ENCODE results near the gene C18orf54. TPM values are rescaled to one million over a fixed set of nuclear protein-coding genes. Genes with fewer than 3 reads are reported as not detected.
"Not testable (repeated sequence)": the region's sequence is repeated elsewhere in the genome, so short reads cannot be mapped to it uniquely, and the experiment has no call there.

Gene C18orf54
- 2.8 TPM in 2 replicates for total RNA-seq (2012; rRNA removed)

GRCh38 chr18:54357660-54358494, at the start of gene C18orf54, which contains the start of gene STARD6:
TSS of gene C18orf54 (plus strand) at chr18:54357906. CDS start at chr18:54360573, 2,667 bp downstream.
TSS of gene STARD6 (minus strand) at chr18:54357858. CDS start at chr18:54354573, 3,285 bp downstream.
- Histone ChIP-seq H3K27me3 (ENCODE audit: control insufficient read depth, insufficient read depth, low read length) (no peaks in the 10 kb centered on the region), H3K36me3 (ENCODE audit: insufficient read depth, low read length) (peaks cover 10% of the 10 kb centered on the region), H3K4me2 (ENCODE audit: low read length) (peak within 1 kb of the TSS; percentile 85), H3K4me3 (ENCODE audit: low read length) (peak within 1 kb of the TSS; percentile 86), H3K4me1 (ENCODE audit: control insufficient read depth, insufficient read depth, low read length) (peaks cover 18% of the 10 kb centered on the region), H3K9ac (ENCODE audit: low read depth, low read length) (peak within 1 kb of the TSS; percentile 86), H3K9me3 (replicated peaks; ENCODE audit: low read length) (no peaks in the 10 kb centered on the region)

- H3K9ac ChIP-seq (ENCODE audit: low read depth, low read length); H3K4me1 ChIP-seq (ENCODE audit: control insufficient read depth, insufficient read depth, low read length); H3K36me3 ChIP-seq (ENCODE audit: insufficient read depth, low read length); H3K4me3 ChIP-seq (ENCODE audit: low read length); H3K4me2 ChIP-seq (ENCODE audit: low read length); H3K9me3 ChIP-seq (replicated peaks; ENCODE audit: low read length); H3K27me3 ChIP-seq (ENCODE audit: control insufficient read depth, insufficient read depth, low read length): not testable (repeated sequence)
Measured at GRCh38 chr18:54309564-54309963, 48.1 kb upstream of the C18orf54 start.

GRCh38 chr18:54316071-54316820, 41.5 kb upstream of the C18orf54 start:
- H3K27me3 ChIP-seq (ENCODE audit: control insufficient read depth, insufficient read depth, low read length): no peaks in the 10 kb centered on the region
- no peak overlapping the region for H3K4me2 ChIP-seq (ENCODE audit: low read length)
- no peak overlapping the region for H3K4me3 ChIP-seq (ENCODE audit: low read length)
- no peaks in the 10 kb centered on the region for H3K9me3 ChIP-seq (replicated peaks; ENCODE audit: low read length)
- H3K4me1 ChIP-seq (ENCODE audit: control insufficient read depth, insufficient read depth, low read length): no peaks in the 10 kb centered on the region
- no peak overlapping the region for H3K9ac ChIP-seq (ENCODE audit: low read depth, low read length)
- H3K36me3 ChIP-seq (ENCODE audit: insufficient read depth, low read length): no peaks in the 10 kb centered on the region

GRCh38 chr18:54323561-54323960, 34.1 kb upstream of the C18orf54 start:
- Histone ChIP-seq H3K4me3 (ENCODE audit: low read length) (no peak overlapping the region), H3K4me1 (ENCODE audit: control insufficient read depth, insufficient read depth, low read length) (no peaks in the 10 kb centered on the region), H3K9me3 (replicated peaks; ENCODE audit: low read length) (no peaks in the 10 kb centered on the region), H3K4me2 (ENCODE audit: low read length) (no peak overlapping the region), H3K9ac (ENCODE audit: low read depth, low read length) (no peak overlapping the region), H3K27me3 (ENCODE audit: control insufficient read depth, insufficient read depth, low read length) (no peaks in the 10 kb centered on the region), H3K36me3 (ENCODE audit: insufficient read depth, low read length) (no peaks in the 10 kb centered on the region)

GRCh38 chr18:54323970-54324369, 33.7 kb upstream of the C18orf54 start:
- no peaks in the 10 kb centered on the region for H3K9me3 ChIP-seq (replicated peaks; ENCODE audit: low read length)
- H3K36me3 ChIP-seq (ENCODE audit: insufficient read depth, low read length): no peaks in the 10 kb centered on the region
- H3K27me3 ChIP-seq (ENCODE audit: control insufficient read depth, insufficient read depth, low read length): no peaks in the 10 kb centered on the region
- no peak overlapping the region for H3K4me3 ChIP-seq (ENCODE audit: low read length)
- no peak overlapping the region for H3K9ac ChIP-seq (ENCODE audit: low read depth, low read length)
- no peak overlapping the region for H3K4me2 ChIP-seq (ENCODE audit: low read length)
- no peaks in the 10 kb centered on the region for H3K4me1 ChIP-seq (ENCODE audit: control insufficient read depth, insufficient read depth, low read length)

- Histone ChIP-seq H3K36me3 (ENCODE audit: insufficient read depth, low read length) (no peaks in the 10 kb centered on the region), H3K4me1 (ENCODE audit: control insufficient read depth, insufficient read depth, low read length) (no peaks in the 10 kb centered on the region), H3K4me3 (ENCODE audit: low read length) (no peak overlapping the region)
Measured at GRCh38 chr18:54327818-54328217, 29.9 kb upstream of the C18orf54 start.

GRCh38 chr18:54329787-54330186, 27.9 kb upstream of the C18orf54 start:
- H3K9me3 ChIP-seq (replicated peaks; ENCODE audit: low read length): no peaks in the 10 kb centered on the region
- no peaks in the 10 kb centered on the region for H3K36me3 ChIP-seq (ENCODE audit: insufficient read depth, low read length)
- no peaks in the 10 kb centered on the region for H3K4me1 ChIP-seq (ENCODE audit: control insufficient read depth, insufficient read depth, low read length)
- H3K9ac ChIP-seq (ENCODE audit: low read depth, low read length): no peak overlapping the region
- no peak overlapping the region for H3K4me3 ChIP-seq (ENCODE audit: low read length)
- H3K27me3 ChIP-seq (ENCODE audit: control insufficient read depth, insufficient read depth, low read length): no peaks in the 10 kb centered on the region
- no peak overlapping the region for H3K4me2 ChIP-seq (ENCODE audit: low read length)

More at GRCh38 chr18:54327818-54328217, 29.9 kb upstream of the C18orf54 start:
- H3K27me3 ChIP-seq (ENCODE audit: control insufficient read depth, insufficient read depth, low read length): no peaks in the 10 kb centered on the region
- H3K4me2 ChIP-seq (ENCODE audit: low read length): no peak overlapping the region
- H3K9me3 ChIP-seq (replicated peaks; ENCODE audit: low read length): no peaks in the 10 kb centered on the region
- no peak overlapping the region for H3K9ac ChIP-seq (ENCODE audit: low read depth, low read length)

GRCh38 chr18:54330768-54331548, 26.7 kb upstream of the C18orf54 start:
- H3K27me3 ChIP-seq (ENCODE audit: control insufficient read depth, insufficient read depth, low read length): no peaks in the 10 kb centered on the region
- H3K9me3 ChIP-seq (replicated peaks; ENCODE audit: low read length): no peaks in the 10 kb centered on the region
- no peak overlapping the region for H3K4me3 ChIP-seq (ENCODE audit: low read length)
- H3K4me1 ChIP-seq (ENCODE audit: control insufficient read depth, insufficient read depth, low read length): no peaks in the 10 kb centered on the region
- H3K36me3 ChIP-seq (ENCODE audit: insufficient read depth, low read length): no peaks in the 10 kb centered on the region
- H3K4me2 ChIP-seq (ENCODE audit: low read length): no peak overlapping the region
- H3K9ac ChIP-seq (ENCODE audit: low read depth, low read length): no peak overlapping the region

GRCh38 chr18:54335638-54336173, 22.0 kb upstream of the C18orf54 start:
- no peaks in the 10 kb centered on the region for H3K4me1 ChIP-seq (ENCODE audit: control insufficient read depth, insufficient read depth, low read length)
- no peak overlapping the region for H3K9ac ChIP-seq (ENCODE audit: low read depth, low read length)
- H3K9me3 ChIP-seq (replicated peaks; ENCODE audit: low read length): no peaks in the 10 kb centered on the region
- H3K36me3 ChIP-seq (ENCODE audit: insufficient read depth, low read length): no peaks in the 10 kb centered on the region
- no peak overlapping the region for H3K4me2 ChIP-seq (ENCODE audit: low read length)
- H3K4me3 ChIP-seq (ENCODE audit: low read length): no peak overlapping the region
- peaks cover 3% of the 10 kb centered on the region for H3K27me3 ChIP-seq (ENCODE audit: control insufficient read depth, insufficient read depth, low read length)

GRCh38 chr18:54338230-54338629, 19.5 kb upstream of the C18orf54 start:
- Histone ChIP-seq H3K27me3 (ENCODE audit: control insufficient read depth, insufficient read depth, low read length) (peaks cover 3% of the 10 kb centered on the region), H3K36me3 (ENCODE audit: insufficient read depth, low read length) (no peaks in the 10 kb centered on the region), H3K4me2 (ENCODE audit: low read length) (no peak overlapping the region), H3K9me3 (replicated peaks; ENCODE audit: low read length) (no peaks in the 10 kb centered on the region), H3K9ac (ENCODE audit: low read depth, low read length) (no peak overlapping the region), H3K4me1 (ENCODE audit: control insufficient read depth, insufficient read depth, low read length) (no peaks in the 10 kb centered on the region), H3K4me3 (ENCODE audit: low read length) (no peak overlapping the region)

GRCh38 chr18:54351186-54351585, 6.5 kb upstream of the C18orf54 start:
- H3K4me1 ChIP-seq (ENCODE audit: control insufficient read depth, insufficient read depth, low read length): no peaks in the 10 kb centered on the region
- no peaks in the 10 kb centered on the region for H3K27me3 ChIP-seq (ENCODE audit: control insufficient read depth, insufficient read depth, low read length)
- no peak overlapping the region for H3K4me2 ChIP-seq (ENCODE audit: low read length)
- no peaks in the 10 kb centered on the region for H3K9me3 ChIP-seq (replicated peaks; ENCODE audit: low read length)
- no peaks in the 10 kb centered on the region for H3K36me3 ChIP-seq (ENCODE audit: insufficient read depth, low read length)
- no peak overlapping the region for H3K9ac ChIP-seq (ENCODE audit: low read depth, low read length)
- no peak overlapping the region for H3K4me3 ChIP-seq (ENCODE audit: low read length)
